Measurements from ENCODE around the gene PPP1R13L. TPM values are rescaled to one million over a fixed set of nuclear protein-coding genes. Genes with fewer than 3 reads are reported as not detected.
"Not testable (repeated sequence)": the region's sequence is repeated elsewhere in the genome, so short reads cannot be mapped to it uniquely, and the experiment has no call there.

PPP1R13L gene
- total RNA-seq, 2 donors from 2014 or later = 3.4 to 4.5 TPM

DNA sequence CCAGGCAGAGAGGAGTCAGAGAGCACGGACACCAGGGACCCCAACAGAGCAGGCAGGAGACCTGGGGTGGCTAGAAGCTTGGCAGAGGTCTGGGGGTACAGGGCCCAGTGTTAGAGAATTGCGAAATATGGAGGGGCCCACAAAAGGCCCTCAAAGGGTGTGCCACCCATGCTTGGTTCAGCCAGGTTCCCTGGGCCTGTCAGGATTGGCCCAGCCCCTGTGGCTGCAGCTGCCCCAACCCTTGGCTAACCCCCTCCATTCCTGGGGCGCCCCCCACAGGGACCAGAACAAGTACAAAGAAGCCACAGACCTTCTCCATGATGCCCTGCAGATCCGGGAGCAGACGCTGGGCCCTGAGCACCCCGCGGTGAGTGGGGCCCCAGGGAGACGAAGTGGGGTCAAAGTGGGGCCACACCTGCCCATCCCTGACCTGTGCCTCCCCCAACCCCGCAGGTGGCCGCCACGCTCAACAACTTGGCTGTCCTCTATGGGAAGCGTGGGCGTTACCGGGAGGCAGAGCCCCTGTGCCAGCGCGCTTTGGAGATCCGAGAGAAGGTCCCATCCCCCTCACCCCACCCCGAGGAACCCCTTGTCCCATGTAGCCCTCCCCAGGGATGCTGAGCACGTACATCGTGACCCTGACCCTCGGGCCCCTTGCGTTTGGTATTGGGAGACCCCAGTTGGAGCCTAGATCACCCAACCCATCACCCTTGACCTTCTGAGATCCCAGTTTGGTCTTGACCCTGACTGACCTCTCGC is 56.3 kb downstream of the PPP1R13L start:
- no peaks in the 10 kb centered on the region for H3K9me3 ChIP-seq (ENCODE audit: control insufficient read depth, low read length, poor library complexity, severe bottlenecking)
- Mint-ChIP-seq H3K36me3 (ENCODE audit: low read depth) (peaks cover 2% of the 10 kb centered on the region), H3K27me3 (peaks cover 21% of the 10 kb centered on the region), H3K4me1 (no peaks in the 10 kb centered on the region), H3K27ac (no peak overlapping the region), H3K4me3 (no peak overlapping the region)
- no peak for DNase-seq
- no peak for ATAC-seq

DNA sequence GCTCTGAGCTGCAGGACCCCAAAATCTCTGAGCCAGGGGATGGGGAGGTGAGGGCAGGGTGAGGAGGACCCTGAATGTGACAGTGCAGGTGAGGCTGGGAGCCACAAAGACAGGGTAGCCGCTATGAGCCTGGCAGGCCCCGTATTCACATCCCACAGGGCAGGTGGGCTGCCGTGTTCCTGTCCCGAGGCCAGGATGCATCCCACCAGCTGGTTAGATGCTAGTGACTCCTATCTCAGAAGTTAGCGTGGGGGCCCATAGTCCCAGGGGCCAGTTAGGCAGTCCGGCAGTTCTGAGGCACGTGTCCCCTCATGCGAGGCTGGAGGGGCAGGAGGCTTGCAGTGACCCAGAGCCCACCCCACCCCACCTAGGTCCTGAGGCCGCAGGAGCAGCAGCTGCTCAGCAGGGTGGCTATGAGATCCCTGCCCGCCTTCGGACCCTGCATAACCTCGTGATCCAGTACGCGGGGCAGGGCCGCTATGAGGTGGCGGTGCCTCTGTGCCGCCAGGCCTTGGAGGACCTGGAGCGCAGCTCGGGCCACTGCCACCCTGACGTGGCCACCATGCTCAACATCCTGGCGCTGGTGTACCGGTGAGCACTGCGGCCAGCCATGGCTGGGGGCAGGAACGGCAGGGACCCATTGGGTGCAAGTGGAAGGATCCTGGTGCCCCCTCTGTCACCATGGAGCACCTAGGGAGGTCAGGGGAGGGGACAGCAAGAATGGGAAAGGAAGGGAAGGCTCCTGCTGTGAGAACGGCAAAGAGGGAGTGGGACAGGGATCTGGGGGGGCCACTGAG is 57.1 kb downstream of the PPP1R13L start:
- H3K27me3 Mint-ChIP-seq = peaks cover 21% of the 10 kb centered on the region
- H3K27ac Mint-ChIP-seq = no peak overlapping the region
- ATAC-seq (no peak), DNase-seq (no peak)
- H3K4me3 Mint-ChIP-seq = no peak overlapping the region
- H3K4me1 Mint-ChIP-seq = no peaks in the 10 kb centered on the region
- peaks cover 2% of the 10 kb centered on the region for H3K36me3 Mint-ChIP-seq (ENCODE audit: low read depth)
- no peaks in the 10 kb centered on the region for H3K9me3 ChIP-seq (ENCODE audit: control insufficient read depth, low read length, poor library complexity, severe bottlenecking)

- DNase-seq (no peak), ATAC-seq (no peak)
- Mint-ChIP-seq H3K27me3 (peaks cover 21% of the 10 kb centered on the region), H3K27ac (no peak overlapping the region), H3K4me1 (no peaks in the 10 kb centered on the region), H3K36me3 (ENCODE audit: low read depth) (peaks cover 2% of the 10 kb centered on the region), H3K4me3 (no peak overlapping the region)
- no peaks in the 10 kb centered on the region for H3K9me3 ChIP-seq (ENCODE audit: control insufficient read depth, low read length, poor library complexity, severe bottlenecking)
These were observed 58.4 kb downstream of the PPP1R13L start for GRCh38 chr19:45346449-45346848.

GRCh38 chr19:45345506-45345860 is 59.4 kb downstream of the PPP1R13L start:
- Mint-ChIP-seq H3K27ac (no peak overlapping the region), H3K27me3 (peaks cover 21% of the 10 kb centered on the region), H3K36me3 (ENCODE audit: low read depth) (peaks cover 2% of the 10 kb centered on the region), H3K4me1 (no peaks in the 10 kb centered on the region), H3K4me3 (no peak overlapping the region)
- ATAC-seq (no peak), DNase-seq (no peak)
- no peaks in the 10 kb centered on the region for H3K9me3 ChIP-seq (ENCODE audit: control insufficient read depth, low read length, poor library complexity, severe bottlenecking)

GRCh38 chr19:45344621-45345505 is 60.0 kb downstream of the PPP1R13L start:
- Mint-ChIP-seq H3K36me3 (ENCODE audit: low read depth) (peaks cover 4% of the 10 kb centered on the region), H3K27ac (no peak overlapping the region), H3K4me3 (no peak overlapping the region), H3K27me3 (peaks cover 26% of the 10 kb centered on the region), H3K4me1 (peaks cover 3% of the 10 kb centered on the region)
- DNase-seq = no peak
- no peak for ATAC-seq
- H3K9me3 ChIP-seq (ENCODE audit: control insufficient read depth, low read length, poor library complexity, severe bottlenecking) = no peaks in the 10 kb centered on the region

DNA sequence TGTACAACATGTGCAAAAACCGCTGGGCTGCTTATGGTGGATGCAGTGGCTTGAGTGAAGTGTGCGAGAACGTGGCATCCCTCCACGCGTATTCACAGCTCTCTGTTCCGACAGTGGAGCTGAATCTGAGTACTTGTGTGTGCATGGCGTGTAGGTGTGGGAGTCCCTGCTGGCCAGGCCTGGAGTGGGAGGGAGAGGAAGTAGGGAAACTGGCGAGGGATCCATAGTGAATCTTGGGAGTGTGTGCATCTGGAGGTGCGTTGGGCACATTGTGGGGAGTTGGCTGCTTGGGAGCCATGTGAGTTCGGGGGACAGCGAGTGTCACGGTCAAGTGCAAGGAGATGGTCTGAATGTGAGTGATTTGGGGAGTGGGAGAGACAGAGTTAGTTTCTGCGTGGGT is 62.0 kb downstream of the PPP1R13L start:
- DNase-seq = no peak
- Mint-ChIP-seq H3K36me3 (ENCODE audit: low read depth) (peaks cover 4% of the 10 kb centered on the region), H3K27ac (no peak overlapping the region), H3K4me3 (no peak overlapping the region), H3K27me3 (peaks cover 39% of the 10 kb centered on the region), H3K4me1 (peaks cover 8% of the 10 kb centered on the region)
- no peak for ATAC-seq
- H3K9me3 ChIP-seq (ENCODE audit: control insufficient read depth, low read length, poor library complexity, severe bottlenecking) = no peaks in the 10 kb centered on the region

DNA sequence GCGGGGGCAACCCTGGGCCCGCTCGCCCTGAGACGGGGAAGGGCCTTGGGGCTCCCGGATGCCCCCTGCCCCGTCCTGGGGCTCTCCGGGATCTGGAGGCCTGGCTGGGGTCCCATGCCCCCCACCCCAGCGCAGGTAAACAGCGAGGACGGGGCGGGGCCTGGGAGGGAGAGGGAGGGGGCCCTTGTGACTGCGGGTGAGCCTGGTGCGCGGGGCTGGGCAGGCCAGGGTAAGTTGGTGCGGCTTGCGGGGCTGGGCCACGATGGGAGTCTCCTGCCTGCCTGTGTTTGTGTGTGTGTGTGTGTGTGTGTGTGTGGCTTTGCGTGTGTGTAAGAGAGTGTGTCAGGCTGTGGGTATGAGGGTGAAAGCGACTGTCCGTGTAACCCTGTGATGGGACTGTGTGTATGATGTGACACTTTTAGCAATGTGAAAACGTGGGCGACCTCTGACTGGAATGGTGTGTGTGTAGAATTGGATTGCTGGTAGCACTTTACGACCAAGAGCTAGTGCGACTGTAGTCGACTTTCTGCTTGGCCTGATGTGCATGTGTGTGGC is 63.9 kb downstream of the PPP1R13L start:
- Mint-ChIP-seq H3K27me3 (peaks cover 34% of the 10 kb centered on the region), H3K36me3 (ENCODE audit: low read depth) (peaks cover 4% of the 10 kb centered on the region), H3K4me1 (peaks cover 8% of the 10 kb centered on the region), H3K27ac (no peak overlapping the region), H3K4me3 (no peak overlapping the region)
- ATAC-seq = no peak
- no peak for DNase-seq
- H3K9me3 ChIP-seq (ENCODE audit: control insufficient read depth, low read length, poor library complexity, severe bottlenecking) = no peaks in the 10 kb centered on the region

DNA sequence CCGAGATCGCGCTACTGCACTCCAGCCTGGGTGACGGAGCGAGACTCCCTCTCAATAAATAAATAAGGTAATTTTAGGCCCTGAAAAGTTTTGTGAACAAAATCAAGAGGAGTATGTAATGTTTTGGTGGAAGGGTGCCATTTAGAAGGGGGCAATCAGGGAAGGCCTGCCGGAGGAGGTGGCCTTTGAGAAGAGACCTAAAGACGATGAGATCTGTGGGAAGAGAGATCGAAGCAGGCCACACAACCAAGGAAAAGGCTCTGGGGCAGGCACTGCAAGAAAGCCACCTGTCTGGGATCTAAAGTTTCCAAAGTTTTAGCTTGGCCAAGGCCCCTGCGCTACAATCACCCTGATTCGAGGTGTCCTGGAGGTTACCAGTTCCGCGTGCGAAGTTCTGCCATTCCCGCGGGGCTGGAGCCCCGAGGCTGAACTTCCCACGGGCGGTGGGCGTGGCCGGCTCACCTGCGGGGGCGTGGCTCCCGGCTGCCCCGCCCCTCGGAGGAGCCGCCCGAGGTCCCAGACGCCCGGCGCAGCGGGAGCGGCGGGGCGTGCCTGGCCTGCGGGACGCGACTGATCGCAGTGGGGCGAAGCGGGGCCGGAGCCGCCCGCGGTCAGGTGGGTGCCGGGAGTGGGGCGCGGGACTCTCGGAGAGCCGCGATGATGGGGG is 64.5 kb downstream of the PPP1R13L start, which contains the start of gene KLC3:
Gene KLC3 (plus strand): TSS at position 519 of the 667 bp plus-strand sequence. CDS start 4,792 bp downstream, outside the sequence.
- Mint-ChIP-seq H3K4me3 (peak within 1 kb of the TSS; percentile 64), H3K4me1 (peaks cover 8% of the 10 kb centered on the region), H3K27ac (no peak within 1 kb of the TSS), H3K36me3 (ENCODE audit: low read depth) (peaks cover 4% of the 10 kb centered on the region), H3K27me3 (peaks cover 27% of the 10 kb centered on the region)
- peak in 2 of 3 donors; percentile 45 to 46 for DNase-seq
- H3K9me3 ChIP-seq (ENCODE audit: control insufficient read depth, low read length, poor library complexity, severe bottlenecking) = no peaks in the 10 kb centered on the region
- peak; percentile 51 for ATAC-seq

GRCh38 chr19:45339629-45340028 is 65.2 kb downstream of the PPP1R13L start:
- DNase-seq (no peak), ATAC-seq (no peak)
- Mint-ChIP-seq H3K27ac (no peak overlapping the region), H3K4me1 (peaks cover 8% of the 10 kb centered on the region), H3K4me3 (no peak overlapping the region), H3K36me3 (ENCODE audit: low read depth) (peaks cover 4% of the 10 kb centered on the region), H3K27me3 (peaks cover 24% of the 10 kb centered on the region)
- no peaks in the 10 kb centered on the region for H3K9me3 ChIP-seq (ENCODE audit: control insufficient read depth, low read length, poor library complexity, severe bottlenecking)

DNA sequence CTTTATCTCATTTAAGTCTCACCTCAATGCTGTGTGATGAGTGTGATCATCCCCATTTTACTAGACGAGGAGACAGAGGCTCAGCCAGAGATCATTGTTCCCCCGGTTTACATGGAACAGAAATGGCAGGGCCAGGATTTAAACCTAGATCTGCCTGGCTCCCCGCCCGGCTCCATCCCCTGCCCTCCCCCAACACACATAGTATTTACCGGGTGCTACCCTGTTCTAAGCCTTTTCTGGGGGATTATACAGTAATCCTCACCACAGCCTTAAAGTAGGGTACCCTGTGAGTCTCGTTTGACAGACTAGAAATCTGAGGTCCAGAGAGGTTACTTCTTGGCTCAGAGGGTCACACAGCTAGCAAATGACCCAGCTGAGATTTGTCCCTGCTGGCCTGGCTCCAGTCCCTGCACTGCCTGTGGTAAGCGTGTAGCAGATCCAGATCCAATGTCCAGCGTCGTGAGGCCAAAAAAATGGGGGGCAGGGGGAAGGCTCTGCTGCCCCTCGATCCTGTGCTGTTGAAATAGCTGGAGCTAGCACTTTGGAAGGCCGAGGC is 68.1 kb downstream of the PPP1R13L start:
- peaks cover 2% of the 10 kb centered on the region for H3K36me3 Mint-ChIP-seq (ENCODE audit: low read depth)
- no peaks in the 10 kb centered on the region for H3K9me3 ChIP-seq (ENCODE audit: control insufficient read depth, low read length, poor library complexity, severe bottlenecking)
- peaks cover 24% of the 10 kb centered on the region for H3K27me3 Mint-ChIP-seq
- peaks cover 8% of the 10 kb centered on the region for H3K4me1 Mint-ChIP-seq
- DNase-seq = no peak
- no peak overlapping the region for H3K4me3 Mint-ChIP-seq
- ATAC-seq = no peak
- no peak overlapping the region for H3K27ac Mint-ChIP-seq

GRCh38 chr19:45334881-45335280 is 70.0 kb downstream of the PPP1R13L start:
- H3K36me3 Mint-ChIP-seq (ENCODE audit: low read depth); ATAC-seq; DNase-seq; H3K9me3 ChIP-seq (ENCODE audit: control insufficient read depth, low read length, poor library complexity, severe bottlenecking); H3K4me1 Mint-ChIP-seq; H3K27ac Mint-ChIP-seq; H3K4me3 Mint-ChIP-seq: not testable (repeated sequence)
- peaks cover 24% of the 10 kb centered on the region for H3K27me3 Mint-ChIP-seq

- no peaks in the 10 kb centered on the region for H3K36me3 Mint-ChIP-seq (ENCODE audit: low read depth)
- H3K4me3 Mint-ChIP-seq = no peak overlapping the region
- no peaks in the 10 kb centered on the region for H3K9me3 ChIP-seq (ENCODE audit: control insufficient read depth, low read length, poor library complexity, severe bottlenecking)
- no peak for DNase-seq
- peaks cover 15% of the 10 kb centered on the region for H3K27me3 Mint-ChIP-seq
- ATAC-seq = no peak
- H3K4me1 Mint-ChIP-seq = peaks cover 4% of the 10 kb centered on the region
- H3K27ac Mint-ChIP-seq = no peak overlapping the region
These were observed 71.1 kb downstream of the PPP1R13L start for GRCh38 chr19:45333609-45334303.
